Hypothalamus (tissue), 51 donors: Measurements from ENCODE around the gene ZNF81.
A peak's percentile ranks its signal among the peaks of the same experiment; 100 is the strongest.
"Not testable (repeated sequence)": the region's sequence is repeated elsewhere in the genome, so short reads cannot be mapped to it uniquely, and the experiment has no call there.

ENCODE experiments used
- DNase-seq, 51 donors: peaks; one replicate each; lab custom pipeline; 2025; lab: John Stamatoyannopoulos, UW

Gene ZNF81

GRCh38 chrX:47836164-47837072 lies at the start of gene ZNF81:
ZNF81 (plus strand) TSS chrX:47836902; CDS start chrX:47846268, 9,366 bp downstream.
- peak; percentile 18 to 95 (median 85) for DNase-seq

GRCh38 chrX:47796433-47796906 lies 40.2 kb upstream of the ZNF81 start:
- DNase-seq = no peak

- no peak for DNase-seq
Measured at GRCh38 chrX:47797084-47797483, 39.6 kb upstream of the ZNF81 start.

- DNase-seq = no peak
Measured at GRCh38 chrX:47798861-47799260, 37.8 kb upstream of the ZNF81 start.

GRCh38 chrX:47802589-47802988 lies 34.1 kb upstream of the ZNF81 start:
- no peak for DNase-seq

- DNase-seq = not testable (repeated sequence)
Measured at GRCh38 chrX:47803103-47803502, 33.6 kb upstream of the ZNF81 start.

GRCh38 chrX:47804315-47804714 lies 32.4 kb upstream of the ZNF81 start:
- no peak for DNase-seq

- DNase-seq = not testable (repeated sequence)
Measured at GRCh38 chrX:47805844-47806243, 30.9 kb upstream of the ZNF81 start.

GRCh38 chrX:47806415-47807271 lies 30.1 kb upstream of the ZNF81 start:
- not testable (repeated sequence) for DNase-seq

GRCh38 chrX:47807272-47807538 lies 29.5 kb upstream of the ZNF81 start:
- DNase-seq = not testable (repeated sequence)

- no peak for DNase-seq
Measured at GRCh38 chrX:47807548-47807947, 29.2 kb upstream of the ZNF81 start.

GRCh38 chrX:47808904-47809788 lies 27.6 kb upstream of the ZNF81 start:
- DNase-seq = no peak

GRCh38 chrX:47814851-47815250 lies 21.9 kb upstream of the ZNF81 start:
- no peak for DNase-seq

- DNase-seq = no peak
Measured at GRCh38 chrX:47815901-47816845, 20.5 kb upstream of the ZNF81 start.

- no peak for DNase-seq
Measured at GRCh38 chrX:47817421-47817820, 19.3 kb upstream of the ZNF81 start.

GRCh38 chrX:47817897-47818296 lies 18.8 kb upstream of the ZNF81 start:
- DNase-seq = no peak

GRCh38 chrX:47828984-47829383 lies 7.7 kb upstream of the ZNF81 start:
- DNase-seq = no peak

- DNase-seq = peak in 11 of 51 donors; percentile 0 to 15 (median 2)
Measured at GRCh38 chrX:47831788-47832187, 4.9 kb upstream of the ZNF81 start.

- DNase-seq = no peak
Measured at GRCh38 chrX:47838361-47838760, 1.7 kb downstream of the ZNF81 start.
